Activated CD8-positive, alpha-beta T cell treated with anti-CD3 and anti-CD28 coated beads for 36 hours (primary cell): Measurements from ENCODE around the gene OBI1. TPM values are rescaled to one million over a fixed set of nuclear protein-coding genes. Genes with fewer than 3 reads are reported as not detected.
A peak's percentile ranks its signal among the peaks of the same experiment; 100 is the strongest.

ENCODE experiments used
- ATAC-seq: fragments of 200-7000 bp; cut with Tn5 transposase; one replicate; pipeline ENCODE4 v1.10.0; 2021; ENCODE audit warnings: mild to moderate bottlenecking, moderate library complexity
- CTCF ChIA-PET: fragments of 350-600 bp; sonication (Branson Sonifier 250); formaldehyde crosslinking; loops from one replicate; lab custom pipeline; 2021; ENCODE audit warnings: antibody characterized with exemption; lab: Charles Lee
- POLR2A ChIA-PET: fragments of 350-600 bp; sonication (Branson Sonifier 250); formaldehyde crosslinking; loops from one replicate; lab custom pipeline; 2021; ENCODE audit warnings: antibody characterized with exemption; lab: Charles Lee
- DNase-seq: peaks from one replicate; pipeline ENCODE4 v3.0.0-alpha.2; 2020
- H3K27ac Mint-ChIP-seq: one replicate; pipeline ENCODE4 v1.8.0; 2021; ENCODE audit warnings: mild to moderate bottlenecking, mixed read lengths
- H3K27me3 Mint-ChIP-seq: one replicate; pipeline ENCODE4 v1.8.0; 2021; ENCODE audit warnings: mixed read lengths
- H3K36me3 Mint-ChIP-seq: one replicate; pipeline ENCODE4 v1.8.0; 2021; ENCODE audit warnings: low read depth, mixed read lengths
- H3K4me1 Mint-ChIP-seq: one replicate; pipeline ENCODE4 v1.8.0; 2021; ENCODE audit warnings: low read depth, mixed read lengths
- H3K4me3 Mint-ChIP-seq: one replicate; pipeline ENCODE4 v1.8.0; 2021; ENCODE audit warnings: mild to moderate bottlenecking, moderate library complexity, mixed read lengths
- H3K9me3 Mint-ChIP-seq: one replicate; pipeline ENCODE4 v1.8.0; 2021; ENCODE audit warnings: mixed read lengths
- CTCF ChIP-seq: fragments of 200-600 bp; IDR thresholded peaks from one replicate; pipeline ENCODE4 v1.8.0; 2022; ENCODE audit warnings: antibody characterized with exemption, mild to moderate bottlenecking
- intact Hi-C: fragments of 100-400 bp; cut with micrococcal nuclease; formaldehyde crosslinking; loops from one replicate; pipeline ENCODE4 v1.10.0; 2022
- total RNA-seq, 2 experiments: library from RNA; stranded (reverse); gene quantifications; one replicate each; pipeline ENCODE4 v1.2.3, GENCODE V29; 2021

Gene OBI1
- total RNA-seq, 2 experiments from 2014 or later: 17.5 to 19.1 TPM

- H3K36me3 Mint-ChIP-seq: peaks cover 5% of the 10 kb centered on the region
- H3K9me3 Mint-ChIP-seq: peaks cover 2% of the 10 kb centered on the region
- ChIA-PET POLR2A (no interaction called here), CTCF (no interaction called here)
- ATAC-seq (no peak), DNase-seq (no peak)
- peaks cover 2% of the 10 kb centered on the region for H3K4me1 Mint-ChIP-seq
- H3K27ac Mint-ChIP-seq: no peak overlapping the region
- intact Hi-C loops: no loop called here
- no peak overlapping the region for H3K4me3 Mint-ChIP-seq
- TF ChIP-seq CTCF: no peak
- peaks cover 75% of the 10 kb centered on the region for H3K27me3 Mint-ChIP-seq
Observed at GRCh38 chr13:78592584-78592983, 66.4 kb downstream of the OBI1 start.

- DNase-seq (no peak), ATAC-seq (no peak)
- Mint-ChIP-seq H3K9me3 (no peaks in the 10 kb centered on the region), H3K4me3 (no peak overlapping the region), H3K4me1 (peaks cover 2% of the 10 kb centered on the region), H3K27me3 (peaks cover 66% of the 10 kb centered on the region), H3K36me3 (no peaks in the 10 kb centered on the region), H3K27ac (no peak overlapping the region)
- no peak for TF ChIP-seq CTCF
- CTCF ChIA-PET: interaction anchor here (1.5 kb wide), 1 partner anchor 15 kb away, joined by 4 read pairs; the partner anchor contains the start of gene POU4F1
- POLR2A ChIA-PET: no interaction called here
- intact Hi-C loops: no loop called here
Observed at GRCh38 chr13:78589206-78589605, 69.7 kb downstream of the OBI1 start.

- no peak for ATAC-seq
- no peaks in the 10 kb centered on the region for H3K36me3 Mint-ChIP-seq
Observed at GRCh38 chr13:78587395-78587794, 71.6 kb downstream of the OBI1 start.

GRCh38 chr13:78586706-78587105 lies 72.2 kb downstream of the OBI1 start:
- CTCF ChIA-PET: interaction anchor here (0.8 to 1.0 kb wide), 2 partner anchors 23 to 35 kb away, joined by 3 to 4 read pairs; no protein-coding TSS in a partner anchor
- Mint-ChIP-seq H3K27ac (no peak overlapping the region), H3K9me3 (no peaks in the 10 kb centered on the region), H3K4me1 (peaks cover 2% of the 10 kb centered on the region), H3K4me3 (no peak overlapping the region), H3K27me3 (peaks cover 54% of the 10 kb centered on the region), H3K36me3 (no peaks in the 10 kb centered on the region)
- DNase-seq (no peak), ATAC-seq (peak; percentile 49)
- intact Hi-C loops: no loop called here
- TF ChIP-seq CTCF: no peak
- POLR2A ChIA-PET: no interaction called here

More at GRCh38 chr13:78587395-78587794, 71.6 kb downstream of the OBI1 start:
- Mint-ChIP-seq H3K4me1 (peaks cover 2% of the 10 kb centered on the region), H3K27ac (no peak overlapping the region), H3K4me3 (no peak overlapping the region), H3K9me3 (no peaks in the 10 kb centered on the region), H3K27me3 (peaks cover 58% of the 10 kb centered on the region)
- intact Hi-C loops: no loop called here
- TF ChIP-seq CTCF: no peak
- ChIA-PET POLR2A (no interaction called here), CTCF (interaction anchor here (1.0 kb wide), 1 partner anchor 35 kb away, joined by 3 read pairs; no protein-coding TSS in a partner anchor)
- DNase-seq: no peak

- DNase-seq (no peak), ATAC-seq (no peak)
- Mint-ChIP-seq H3K27ac (no peak overlapping the region), H3K9me3 (no peaks in the 10 kb centered on the region), H3K4me1 (no peaks in the 10 kb centered on the region), H3K27me3 (peaks cover 34% of the 10 kb centered on the region), H3K36me3 (no peaks in the 10 kb centered on the region), H3K4me3 (no peak overlapping the region)
- no peak for TF ChIP-seq CTCF
- POLR2A ChIA-PET: no interaction called here
- CTCF ChIA-PET: no interaction called here
- intact Hi-C loops: no loop called here
Observed at GRCh38 chr13:78576261-78576660, 82.7 kb downstream of the OBI1 start.
